Progenitor cell of endocrine pancreas (in vitro differentiated cells): ENCODE measurements around the gene KNOP1. TPM values are rescaled to one million over a fixed set of nuclear protein-coding genes. Genes with fewer than 3 reads are reported as not detected.
A peak's percentile ranks its signal among the peaks of the same experiment; 100 is the strongest.

Experiments used
- DNase-seq: peaks from one replicate; pipeline ENCODE4 v3.0.0; 2021; ENCODE audit warnings: low spot score; ENCODE audit not compliant: unreplicated experiment
- H3K27ac Mint-ChIP-seq: 2 replicates; pipeline ENCODE4 v1.8.0; 2021; ENCODE audit warnings: mild to moderate bottlenecking, moderate library complexity, mixed read lengths
- H3K27me3 Mint-ChIP-seq: 2 replicates; pipeline ENCODE4 v1.8.0; 2021; ENCODE audit warnings: mixed read lengths
- H3K36me3 Mint-ChIP-seq: 2 replicates; pipeline ENCODE4 v1.8.0; 2022; ENCODE audit warnings: mixed read lengths; ENCODE audit not compliant: insufficient read depth
- H3K4me1 Mint-ChIP-seq: 2 replicates; pipeline ENCODE4 v1.8.0; 2021; ENCODE audit warnings: low read depth, mixed read lengths
- H3K4me3 Mint-ChIP-seq: 2 replicates; pipeline ENCODE4 v1.8.0; 2021; ENCODE audit warnings: low read depth, mild to moderate bottlenecking, moderate library complexity, mixed read lengths
- H3K9me3 Mint-ChIP-seq: 2 replicates; pipeline ENCODE4 v1.8.0; 2021; ENCODE audit warnings: low read depth, mixed read lengths
- total RNA-seq: library from RNA; stranded (reverse); gene quantifications from 2 replicates; pipeline ENCODE4 v1.2.1, GENCODE V29; 2021
- TF ChIP-seq, protein P1 (sequence below): fragments of 200-600 bp; sonication (generic); IDR thresholded peaks from one replicate; pipeline ENCODE4 v1.5.0; 2021; ENCODE audit warnings: antibody characterized with exemption, mild to moderate bottlenecking; ENCODE audit not compliant: unreplicated experiment

KNOP1 gene
- total RNA-seq, 1 donor from 2014 or later, result 58.1 TPM

DNA sequence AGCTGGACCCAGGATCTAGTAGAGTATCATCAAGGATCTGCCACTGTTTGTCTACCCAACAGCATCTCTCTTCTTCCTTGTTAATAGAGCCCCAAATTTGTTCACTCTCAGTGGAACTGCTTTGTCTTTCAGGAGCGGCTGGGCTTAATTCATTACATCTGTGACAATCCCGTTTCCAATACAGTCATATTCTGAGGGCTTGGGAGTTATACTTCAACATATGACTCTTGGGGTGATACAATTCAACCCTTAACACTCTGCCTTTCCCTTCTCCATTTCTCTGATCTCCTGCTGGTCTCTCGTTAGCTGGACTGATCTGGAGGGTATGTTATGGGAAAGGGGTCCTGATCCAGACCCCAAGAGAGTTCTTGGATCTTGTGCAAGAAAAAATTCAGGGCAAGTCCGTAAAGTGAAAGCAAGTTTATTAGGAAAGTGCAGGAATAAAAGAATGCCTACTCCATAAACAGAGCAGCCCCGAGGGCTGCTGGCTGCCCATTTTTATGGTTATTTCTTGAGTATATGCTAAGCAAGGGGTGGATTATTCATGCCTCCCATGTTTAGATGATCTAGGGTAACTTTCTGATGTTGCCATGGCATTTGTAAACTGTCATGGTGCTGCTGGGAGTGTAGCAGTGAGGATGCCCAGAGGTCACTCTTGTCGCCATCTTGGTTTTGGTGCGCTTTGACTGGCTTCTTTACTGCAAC is 42.5 kb upstream of the KNOP1 start:
- no peaks in the 10 kb centered on the region for H3K27me3 Mint-ChIP-seq
- H3K4me1 Mint-ChIP-seq, result peaks cover 11% of the 10 kb centered on the region
- TF ChIP-seq, protein P1, sequence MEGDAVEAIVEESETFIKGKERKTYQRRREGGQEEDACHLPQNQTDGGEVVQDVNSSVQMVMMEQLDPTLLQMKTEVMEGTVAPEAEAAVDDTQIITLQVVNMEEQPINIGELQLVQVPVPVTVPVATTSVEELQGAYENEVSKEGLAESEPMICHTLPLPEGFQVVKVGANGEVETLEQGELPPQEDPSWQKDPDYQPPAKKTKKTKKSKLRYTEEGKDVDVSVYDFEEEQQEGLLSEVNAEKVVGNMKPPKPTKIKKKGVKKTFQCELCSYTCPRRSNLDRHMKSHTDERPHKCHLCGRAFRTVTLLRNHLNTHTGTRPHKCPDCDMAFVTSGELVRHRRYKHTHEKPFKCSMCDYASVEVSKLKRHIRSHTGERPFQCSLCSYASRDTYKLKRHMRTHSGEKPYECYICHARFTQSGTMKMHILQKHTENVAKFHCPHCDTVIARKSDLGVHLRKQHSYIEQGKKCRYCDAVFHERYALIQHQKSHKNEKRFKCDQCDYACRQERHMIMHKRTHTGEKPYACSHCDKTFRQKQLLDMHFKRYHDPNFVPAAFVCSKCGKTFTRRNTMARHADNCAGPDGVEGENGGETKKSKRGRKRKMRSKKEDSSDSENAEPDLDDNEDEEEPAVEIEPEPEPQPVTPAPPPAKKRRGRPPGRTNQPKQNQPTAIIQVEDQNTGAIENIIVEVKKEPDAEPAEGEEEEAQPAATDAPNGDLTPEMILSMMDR, result no peak
- H3K9me3 Mint-ChIP-seq, result no peaks in the 10 kb centered on the region
- H3K27ac Mint-ChIP-seq, result no peak overlapping the region
- no peak overlapping the region for H3K4me3 Mint-ChIP-seq
- H3K36me3 Mint-ChIP-seq, result peaks cover 1% of the 10 kb centered on the region
- no peak for DNase-seq

GRCh38 chr16:19757762-19758595 is 40.0 kb upstream of the KNOP1 start:
- H3K27me3 Mint-ChIP-seq, result no peaks in the 10 kb centered on the region

DNA sequence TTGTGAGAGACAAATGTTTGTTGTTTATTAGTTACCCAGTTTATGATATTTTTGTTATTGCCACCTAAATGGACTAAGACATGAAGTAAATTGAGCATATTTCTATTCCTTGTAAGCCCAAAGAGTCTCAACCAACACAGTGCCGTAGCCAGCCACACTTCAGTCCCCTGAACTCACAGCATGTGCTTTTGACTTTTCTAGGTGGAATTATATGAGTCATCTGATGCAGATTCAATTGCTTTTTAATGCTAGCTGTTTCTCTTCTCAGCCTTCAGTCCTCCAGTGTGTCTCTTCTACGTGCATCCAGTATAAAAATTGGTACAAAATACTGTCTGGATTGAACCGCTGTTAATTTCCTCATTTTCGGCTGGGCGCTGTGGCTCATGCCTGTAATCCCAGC is 39.0 kb upstream of the KNOP1 start:
- H3K4me1 Mint-ChIP-seq, result peaks cover 25% of the 10 kb centered on the region
- no peaks in the 10 kb centered on the region for H3K27me3 Mint-ChIP-seq
- H3K27ac Mint-ChIP-seq, result peak overlapping the region; percentile 73
- H3K9me3 Mint-ChIP-seq, result no peaks in the 10 kb centered on the region
- no peaks in the 10 kb centered on the region for H3K36me3 Mint-ChIP-seq
- H3K4me3 Mint-ChIP-seq, result no peak overlapping the region
- TF ChIP-seq, protein P1, result no peak
- no peak for DNase-seq

More at GRCh38 chr16:19757762-19758595, 40.0 kb upstream of the KNOP1 start:
- H3K4me3 Mint-ChIP-seq, result peak overlapping the region; percentile 1
- no peaks in the 10 kb centered on the region for H3K9me3 Mint-ChIP-seq
- H3K27ac Mint-ChIP-seq, result peak overlapping the region; percentile 24
- H3K36me3 Mint-ChIP-seq, result no peaks in the 10 kb centered on the region
- no peak for DNase-seq
- H3K4me1 Mint-ChIP-seq, result peaks cover 25% of the 10 kb centered on the region
- TF ChIP-seq, protein P1, result no peak

DNA sequence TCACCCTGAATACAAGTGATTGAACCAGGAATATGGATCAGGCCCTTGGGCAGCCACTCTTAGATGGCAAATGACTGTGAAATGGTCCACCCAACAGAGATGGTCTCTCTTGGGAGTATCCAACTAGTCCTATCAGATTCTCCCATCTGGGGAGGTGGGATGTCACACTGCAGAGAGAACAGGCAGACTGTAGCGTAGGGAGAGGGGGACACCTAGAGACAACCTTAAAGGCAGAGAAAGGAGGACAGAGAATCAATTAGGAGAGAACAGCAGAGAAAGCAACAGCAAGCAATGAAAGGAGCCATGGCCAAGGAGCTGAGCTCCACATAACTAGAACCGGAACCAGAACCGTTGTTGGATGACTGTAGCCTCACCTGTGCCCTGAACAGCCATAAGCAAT is 37.2 kb upstream of the KNOP1 start:
- no peaks in the 10 kb centered on the region for H3K27me3 Mint-ChIP-seq
- H3K9me3 Mint-ChIP-seq, result no peaks in the 10 kb centered on the region
- H3K36me3 Mint-ChIP-seq, result no peaks in the 10 kb centered on the region
- no peak for DNase-seq
- H3K4me3 Mint-ChIP-seq, result no peak overlapping the region
- TF ChIP-seq, protein P1, result no peak
- H3K4me1 Mint-ChIP-seq, result peaks cover 31% of the 10 kb centered on the region
- no peak overlapping the region for H3K27ac Mint-ChIP-seq

- H3K36me3 Mint-ChIP-seq, result no peaks in the 10 kb centered on the region
- no peak overlapping the region for H3K4me3 Mint-ChIP-seq
- TF ChIP-seq, protein P1, result no peak
- H3K27me3 Mint-ChIP-seq, result no peaks in the 10 kb centered on the region
- peak overlapping the region; percentile 70 for H3K27ac Mint-ChIP-seq
- H3K9me3 Mint-ChIP-seq, result no peaks in the 10 kb centered on the region
- no peak for DNase-seq
- H3K4me1 Mint-ChIP-seq, result peaks cover 32% of the 10 kb centered on the region
Measured at GRCh38 chr16:19754644-19755036, 36.6 kb upstream of the KNOP1 start.
